Activated naive CD4-positive, alpha-beta T cell treated with anti-CD3 and anti-CD28 coated beads, Interleukin-2, amount 50 U/mL, for 24 hours (primary cell): ENCODE data around the gene TOX2.

ENCODE experiments used
- H3K27ac Mint-ChIP-seq: one replicate; pipeline ENCODE4 v1.8.0; 2021; ENCODE audit warnings: mild to moderate bottlenecking, mixed read lengths
- H3K27me3 Mint-ChIP-seq: one replicate; pipeline ENCODE4 v1.8.0; 2021; ENCODE audit warnings: mixed read lengths
- H3K36me3 Mint-ChIP-seq: one replicate; pipeline ENCODE4 v1.8.0; 2021; ENCODE audit warnings: mixed read lengths
- H3K4me1 Mint-ChIP-seq: one replicate; pipeline ENCODE4 v1.8.0; 2021; ENCODE audit warnings: mixed read lengths
- H3K4me3 Mint-ChIP-seq: one replicate; pipeline ENCODE4 v1.8.0; 2021; ENCODE audit warnings: mild to moderate bottlenecking, mixed read lengths
- H3K9me3 Mint-ChIP-seq: one replicate; pipeline ENCODE4 v1.8.0; 2021; ENCODE audit warnings: mixed read lengths

The TOX2 gene

DNA sequence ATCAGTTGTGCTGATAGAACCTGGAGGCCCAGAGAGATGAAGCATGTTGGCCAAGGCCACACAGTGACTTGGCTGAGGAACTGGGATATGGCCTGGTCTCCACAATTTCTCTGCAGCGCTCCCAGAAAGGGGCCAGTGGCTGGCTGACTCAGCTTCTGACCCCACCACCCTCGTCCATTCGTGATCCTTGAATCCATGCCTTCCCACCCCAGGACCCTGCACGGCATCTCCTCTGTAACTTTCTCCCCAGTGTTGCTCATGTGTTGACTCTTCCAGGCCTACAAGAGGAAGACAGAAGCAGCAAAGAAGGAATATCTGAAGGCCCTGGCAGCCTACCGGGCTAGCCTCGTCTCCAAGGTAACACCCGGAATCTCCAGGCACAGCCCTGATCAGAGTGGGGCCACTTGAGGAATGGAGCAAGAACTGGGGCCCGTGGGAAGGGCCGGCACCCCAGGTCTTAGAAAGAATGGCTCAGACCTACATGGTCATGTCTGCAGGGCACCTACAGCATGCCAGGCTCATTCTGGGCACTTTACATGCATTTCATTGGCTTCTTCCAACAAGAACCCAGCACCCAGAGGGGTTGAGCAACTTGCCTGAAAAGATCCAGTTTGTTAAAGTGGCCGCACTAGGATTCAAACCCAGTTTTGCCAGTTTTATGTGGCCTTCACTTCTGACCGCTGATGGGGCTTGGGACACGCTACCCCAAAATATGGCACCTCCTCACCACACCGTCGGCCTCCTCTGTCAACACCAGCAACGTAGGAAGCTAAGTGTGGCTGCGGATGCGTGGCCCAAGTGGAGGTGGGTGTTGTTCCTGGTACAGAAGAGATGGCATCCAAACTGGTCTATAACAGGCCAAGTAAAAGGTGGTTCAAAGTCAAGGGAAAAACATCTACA lies 150.1 kb downstream of the TOX2 start:
- H3K27ac Mint-ChIP-seq, result no peak overlapping the region
- H3K4me1 Mint-ChIP-seq, result peaks cover 60% of the 10 kb centered on the region
- no peaks in the 10 kb centered on the region for H3K36me3 Mint-ChIP-seq
- H3K27me3 Mint-ChIP-seq, result peaks cover 1% of the 10 kb centered on the region
- no peaks in the 10 kb centered on the region for H3K9me3 Mint-ChIP-seq
- H3K4me3 Mint-ChIP-seq, result no peak overlapping the region

DNA sequence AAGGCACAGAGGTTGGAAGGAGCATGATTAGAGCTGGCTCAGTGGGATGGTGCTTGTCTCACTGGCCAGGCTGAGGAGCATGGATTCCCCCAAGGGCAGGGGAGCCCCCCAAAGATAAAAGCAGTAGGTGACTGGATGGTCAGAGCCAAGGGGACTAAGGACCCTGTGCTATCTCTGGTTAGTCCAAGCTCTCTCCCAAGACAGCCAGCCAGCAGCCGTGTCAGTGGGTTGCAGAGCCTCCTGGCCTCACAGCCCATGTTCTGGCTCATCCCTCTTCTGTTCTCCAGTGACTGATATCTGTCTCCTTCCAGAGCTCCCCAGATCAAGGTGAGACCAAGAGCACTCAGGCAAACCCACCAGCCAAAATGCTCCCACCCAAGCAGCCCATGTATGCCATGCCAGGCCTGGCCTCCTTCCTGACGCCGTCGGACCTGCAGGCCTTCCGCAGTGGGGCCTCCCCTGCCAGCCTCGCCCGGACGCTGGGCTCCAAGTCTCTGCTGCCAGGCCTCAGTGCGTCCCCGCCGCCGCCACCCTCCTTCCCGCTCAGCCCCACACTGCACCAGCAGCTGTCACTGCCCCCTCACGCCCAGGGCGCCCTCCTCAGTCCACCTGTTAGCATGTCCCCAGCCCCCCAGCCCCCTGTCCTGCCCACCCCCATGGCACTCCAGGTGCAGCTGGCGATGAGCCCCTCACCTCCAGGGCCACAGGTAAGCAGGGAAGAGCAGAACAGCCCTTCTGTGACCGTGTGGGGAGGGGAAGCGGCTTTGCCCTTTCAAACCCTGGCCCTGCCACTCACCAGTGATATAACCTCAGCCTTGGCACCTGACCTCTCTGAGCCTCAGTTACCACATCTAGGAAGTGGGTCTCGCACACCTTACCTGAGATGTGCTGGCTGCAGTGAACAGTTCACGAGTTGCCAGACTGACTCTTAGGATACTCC lies 151.0 kb downstream of the TOX2 start:
- Mint-ChIP-seq H3K4me3 (no peak overlapping the region), H3K27me3 (peaks cover 1% of the 10 kb centered on the region), H3K4me1 (peaks cover 65% of the 10 kb centered on the region), H3K36me3 (no peaks in the 10 kb centered on the region), H3K9me3 (no peaks in the 10 kb centered on the region), H3K27ac (no peak overlapping the region)

DNA sequence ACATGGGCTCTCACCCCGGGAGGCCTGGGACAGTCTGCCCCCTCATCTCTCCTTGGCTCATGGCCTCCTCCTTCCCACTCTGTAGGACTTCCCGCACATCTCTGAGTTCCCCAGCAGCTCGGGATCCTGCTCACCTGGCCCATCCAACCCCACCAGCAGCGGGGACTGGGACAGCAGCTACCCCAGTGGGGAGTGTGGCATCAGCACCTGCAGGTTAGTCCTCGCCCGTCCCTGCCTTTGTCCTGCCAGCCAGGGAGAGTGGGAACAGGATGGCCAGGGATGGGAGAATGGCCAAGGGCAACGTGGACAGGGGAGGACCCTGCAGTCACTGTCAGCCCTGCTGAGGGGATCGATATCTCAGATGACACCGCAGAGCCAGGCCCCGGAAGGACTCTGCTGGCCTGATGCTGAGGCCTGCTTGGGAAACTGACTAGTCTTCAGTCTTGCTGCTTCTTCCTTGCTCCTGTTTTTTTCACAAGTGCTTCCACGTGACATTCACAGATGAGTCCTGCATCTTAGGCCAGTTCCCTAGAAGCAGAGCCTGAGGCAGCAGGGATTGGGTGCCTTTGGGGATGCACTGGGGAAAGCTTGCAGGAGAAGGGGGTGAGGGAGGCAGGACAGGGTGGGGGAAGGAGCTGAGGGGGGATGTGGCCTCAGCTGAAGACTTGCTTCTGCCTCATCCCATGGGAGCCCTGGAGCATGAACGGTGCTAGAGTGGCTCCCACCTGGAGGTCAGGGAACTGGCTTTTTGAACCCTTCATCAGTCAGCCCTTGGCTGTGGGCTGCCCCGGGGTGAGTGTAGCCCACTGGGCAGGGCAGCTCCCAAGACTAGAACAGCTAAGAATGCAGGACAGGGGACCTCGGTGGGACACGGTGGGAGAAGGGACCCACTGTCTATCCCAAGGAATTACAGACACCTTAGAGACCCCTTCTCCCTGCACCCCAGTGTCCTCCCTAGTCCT lies 152.3 kb downstream of the TOX2 start:
- Mint-ChIP-seq H3K27ac (peak overlapping the region; percentile 79), H3K27me3 (peaks cover 1% of the 10 kb centered on the region), H3K9me3 (no peaks in the 10 kb centered on the region), H3K4me3 (no peak overlapping the region), H3K36me3 (no peaks in the 10 kb centered on the region), H3K4me1 (peaks cover 64% of the 10 kb centered on the region)

DNA sequence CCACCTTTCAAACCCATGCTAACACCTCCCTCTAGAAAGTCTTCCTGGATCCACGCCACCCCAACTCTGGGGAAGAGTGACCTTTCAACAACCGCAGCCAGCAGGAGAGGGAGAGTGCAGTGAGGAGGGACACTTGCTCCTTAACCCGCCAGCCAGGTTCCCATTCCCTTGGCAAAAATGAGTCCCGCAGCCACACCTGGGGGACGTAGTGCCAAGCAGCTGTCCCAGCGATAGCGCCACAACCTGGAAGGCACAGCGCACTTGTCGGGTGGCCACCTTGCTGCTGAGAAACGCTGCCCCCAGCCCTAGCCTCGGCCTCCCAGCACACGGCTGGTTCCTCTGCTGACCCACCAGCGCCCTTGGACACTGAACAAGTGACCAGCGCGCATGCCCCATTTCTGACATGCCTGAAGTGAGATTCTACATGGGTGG lies 153.0 kb downstream of the TOX2 start:
- Mint-ChIP-seq H3K36me3 (no peaks in the 10 kb centered on the region), H3K4me1 (peaks cover 67% of the 10 kb centered on the region), H3K9me3 (no peaks in the 10 kb centered on the region), H3K27me3 (peaks cover 1% of the 10 kb centered on the region), H3K27ac (peak overlapping the region; percentile 23), H3K4me3 (peak overlapping the region; percentile 42)

DNA sequence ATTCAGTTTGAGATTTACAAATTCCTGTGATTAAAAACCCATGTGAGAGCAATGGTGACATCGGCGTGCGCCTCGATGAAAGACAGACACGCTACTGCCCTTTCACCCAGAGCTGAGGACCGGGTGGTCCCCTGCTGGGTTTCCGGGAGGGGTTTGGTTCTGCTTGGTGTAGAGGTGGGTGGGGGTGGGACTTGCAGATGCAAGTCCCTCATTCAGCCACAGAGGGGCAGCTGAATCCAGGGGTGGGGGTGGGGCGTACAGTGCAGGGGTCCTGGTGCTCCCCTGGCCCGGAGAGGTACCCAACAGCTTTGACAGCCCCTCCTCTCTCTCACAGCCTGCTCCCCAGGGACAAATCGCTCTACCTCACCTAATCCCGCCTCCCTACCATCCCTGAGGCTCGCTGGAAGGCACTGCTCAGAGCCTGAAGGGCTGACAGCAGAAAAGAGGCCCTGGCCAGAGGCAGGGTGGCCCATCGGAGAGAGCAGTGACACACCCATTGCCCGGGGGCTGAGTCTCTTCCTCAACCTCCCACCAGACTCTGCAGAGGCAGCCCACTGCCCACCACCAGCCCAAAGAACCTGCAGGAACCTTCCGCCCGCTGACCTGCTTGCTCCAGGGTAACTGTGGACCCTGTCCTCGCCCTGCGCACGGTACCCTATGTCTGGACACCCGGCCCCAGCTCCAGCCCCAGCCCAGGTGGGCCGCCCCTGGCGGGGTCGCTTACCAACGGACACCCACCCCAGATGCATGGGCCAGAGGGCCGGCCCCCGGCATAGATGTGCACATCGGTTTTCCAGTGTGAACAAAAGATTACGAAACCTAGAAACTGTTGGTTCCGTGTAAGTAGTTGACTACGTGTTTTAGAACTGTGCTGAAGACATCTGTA lies 153.9 kb downstream of the TOX2 start:
- Mint-ChIP-seq H3K4me1 (peaks cover 71% of the 10 kb centered on the region), H3K27me3 (peaks cover 1% of the 10 kb centered on the region), H3K9me3 (no peaks in the 10 kb centered on the region), H3K36me3 (no peaks in the 10 kb centered on the region), H3K27ac (peak overlapping the region; percentile 99), H3K4me3 (peak overlapping the region; percentile 86)

DNA sequence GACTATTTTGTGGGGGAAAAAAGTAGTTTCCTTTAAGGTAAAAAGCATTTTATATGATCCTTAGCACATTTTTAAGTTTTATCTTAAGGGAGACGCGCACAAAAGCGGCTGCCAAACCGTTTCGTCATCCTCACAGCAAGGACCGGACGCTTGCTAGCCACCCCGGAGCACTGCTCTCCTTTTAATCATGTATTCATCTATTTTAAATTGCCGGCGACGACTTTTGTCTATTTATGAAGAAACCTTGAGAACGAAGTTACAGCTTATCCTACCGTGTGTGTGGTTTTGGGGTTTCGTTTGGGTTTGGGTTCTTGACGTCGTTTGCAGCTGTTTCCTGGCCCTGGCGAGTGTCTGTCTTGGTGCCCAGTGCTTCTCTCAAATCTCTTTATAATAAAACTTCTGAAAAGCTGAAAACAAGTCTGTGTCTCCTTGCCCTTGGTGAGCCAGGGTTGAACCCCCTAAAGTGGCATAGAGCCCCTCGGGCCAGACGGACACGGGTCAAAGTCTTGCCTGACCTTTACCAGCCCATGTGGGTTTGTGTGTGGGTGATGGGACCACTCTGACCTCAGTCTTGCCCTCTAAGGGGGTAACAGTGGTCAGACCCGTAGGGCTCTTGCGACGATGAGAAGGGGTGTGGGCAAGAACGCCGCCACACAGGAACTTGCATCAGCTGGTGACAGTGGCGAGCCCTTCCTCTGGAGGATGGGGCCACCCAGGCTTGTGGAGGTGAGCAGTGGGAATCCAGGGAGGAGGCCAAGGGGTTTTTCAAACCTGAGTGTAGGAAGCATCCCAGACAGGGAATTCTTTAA lies 154.8 kb downstream of the TOX2 start:
- no peaks in the 10 kb centered on the region for H3K36me3 Mint-ChIP-seq
- peaks cover 80% of the 10 kb centered on the region for H3K4me1 Mint-ChIP-seq
- peaks cover 1% of the 10 kb centered on the region for H3K27me3 Mint-ChIP-seq
- H3K27ac Mint-ChIP-seq, result peak overlapping the region; percentile 99
- no peaks in the 10 kb centered on the region for H3K9me3 Mint-ChIP-seq
- peak overlapping the region; percentile 86 for H3K4me3 Mint-ChIP-seq

DNA sequence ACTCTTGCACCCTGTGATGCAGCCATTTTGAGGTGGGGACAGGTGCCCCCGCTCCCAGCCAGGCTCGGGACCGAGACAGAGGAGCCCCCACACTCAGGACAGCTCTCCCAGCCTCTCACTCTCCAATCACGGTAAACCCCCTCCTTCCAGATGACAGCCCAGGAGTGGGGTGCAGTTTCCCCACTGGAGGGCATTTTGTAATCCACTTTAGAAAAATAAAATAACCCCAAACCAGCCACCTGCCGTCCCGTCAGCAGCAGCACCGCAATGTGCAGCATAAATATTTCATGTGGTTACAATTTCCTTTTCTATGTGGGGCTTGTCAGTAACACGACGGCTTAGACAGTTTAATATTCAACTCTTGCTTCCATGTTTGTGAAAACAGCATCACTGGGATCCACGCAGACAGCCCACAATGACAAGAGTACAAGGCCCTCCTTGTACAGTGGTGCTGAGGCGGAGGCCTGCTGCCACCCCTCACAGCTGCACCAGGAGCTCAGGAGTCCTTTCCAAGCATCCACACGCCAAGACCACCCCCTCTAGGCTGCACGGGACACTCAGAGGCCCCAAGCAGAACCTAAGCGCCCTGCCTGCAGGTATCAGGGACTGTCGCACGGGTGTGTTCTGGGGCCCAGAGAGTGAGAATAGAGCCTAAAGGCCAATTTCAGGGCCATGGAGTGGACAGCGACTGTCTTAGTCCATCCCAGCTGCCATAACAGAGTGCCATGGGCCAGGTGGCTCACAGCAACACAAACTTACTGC lies 155.7 kb downstream of the TOX2 start:
- H3K36me3 Mint-ChIP-seq, result no peaks in the 10 kb centered on the region
- H3K4me1 Mint-ChIP-seq, result peaks cover 89% of the 10 kb centered on the region
- H3K27me3 Mint-ChIP-seq, result peaks cover 1% of the 10 kb centered on the region
- H3K27ac Mint-ChIP-seq, result peak overlapping the region; percentile 99
- peak overlapping the region; percentile 86 for H3K4me3 Mint-ChIP-seq
- H3K9me3 Mint-ChIP-seq, result no peaks in the 10 kb centered on the region

DNA sequence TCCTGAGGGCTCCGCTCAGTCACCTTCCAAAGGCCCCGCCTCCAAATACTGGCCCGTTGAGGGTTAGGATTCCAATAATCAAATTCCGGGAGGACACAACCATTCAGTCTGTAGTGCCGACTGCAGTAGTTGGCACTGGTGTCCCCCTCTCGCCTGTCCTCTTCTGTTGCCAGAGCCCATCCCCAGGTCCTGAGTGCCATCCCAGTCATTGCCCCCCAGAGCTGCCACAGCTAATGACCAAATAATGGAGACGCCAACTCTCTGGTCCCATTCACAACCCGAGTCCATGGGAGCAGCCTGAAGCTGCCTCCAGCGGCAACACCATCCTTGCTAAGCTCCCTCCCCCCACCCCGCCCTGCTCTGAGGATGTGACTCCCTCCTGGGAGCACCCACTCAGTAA lies 156.4 kb downstream of the TOX2 start:
- Mint-ChIP-seq H3K4me1 (peaks cover 92% of the 10 kb centered on the region), H3K9me3 (no peaks in the 10 kb centered on the region), H3K27me3 (peaks cover 1% of the 10 kb centered on the region), H3K36me3 (no peaks in the 10 kb centered on the region), H3K27ac (no peak overlapping the region), H3K4me3 (no peak overlapping the region)

DNA sequence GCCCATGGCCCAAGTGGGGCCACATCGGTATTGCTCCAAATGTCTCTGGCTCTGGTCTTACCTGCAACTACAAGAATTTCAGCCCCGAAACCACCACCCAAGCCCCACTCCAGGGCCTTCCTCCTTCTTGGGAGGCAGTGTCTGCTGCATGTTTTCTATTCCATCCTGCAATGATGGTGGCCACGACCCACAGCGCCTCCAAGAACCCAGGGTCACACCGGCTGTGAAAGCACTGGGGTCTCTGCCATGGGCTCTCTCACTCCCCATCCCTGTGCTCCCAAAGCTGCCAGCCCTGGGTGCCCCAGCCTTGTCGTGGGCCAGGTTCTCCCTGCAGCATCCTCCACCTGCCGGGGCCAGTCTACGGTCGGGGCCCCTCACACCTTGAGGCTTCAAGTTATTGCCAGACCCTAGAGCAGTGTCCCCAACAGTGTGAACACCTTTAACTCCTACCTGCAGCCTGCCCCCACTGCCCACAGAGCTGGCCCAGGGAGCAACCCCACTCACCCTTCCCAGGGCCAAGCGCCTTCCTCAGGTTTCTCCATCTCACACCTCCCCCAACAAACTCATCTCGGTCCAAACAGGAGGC lies 157.0 kb downstream of the TOX2 start:
- peak overlapping the region; percentile 81 for H3K27ac Mint-ChIP-seq
- no peak overlapping the region for H3K4me3 Mint-ChIP-seq
- H3K4me1 Mint-ChIP-seq, result peaks cover 87% of the 10 kb centered on the region
- H3K9me3 Mint-ChIP-seq, result no peaks in the 10 kb centered on the region
- peaks cover 1% of the 10 kb centered on the region for H3K27me3 Mint-ChIP-seq
- H3K36me3 Mint-ChIP-seq, result no peaks in the 10 kb centered on the region

DNA sequence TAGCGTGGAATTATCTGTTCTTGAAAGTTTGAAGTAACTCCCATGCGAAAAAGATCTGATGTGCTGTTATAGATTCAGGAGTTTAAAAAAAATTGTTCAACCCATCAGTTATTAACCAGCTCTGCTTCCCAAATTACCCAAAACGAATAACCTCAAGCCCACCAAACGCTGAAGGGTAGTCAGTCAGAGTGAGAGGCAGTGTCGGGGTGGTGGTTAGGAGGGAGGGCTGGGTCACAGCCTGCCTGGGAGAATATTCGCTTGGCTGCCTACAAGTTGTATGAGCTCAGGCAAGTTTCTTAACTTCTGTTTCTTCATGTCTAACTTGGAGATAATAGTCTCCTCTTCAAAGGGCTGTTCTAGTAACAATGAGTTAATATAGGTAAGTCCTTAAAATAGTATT lies 157.7 kb downstream of the TOX2 start:
- peaks cover 1% of the 10 kb centered on the region for H3K27me3 Mint-ChIP-seq
- H3K36me3 Mint-ChIP-seq, result no peaks in the 10 kb centered on the region
- peaks cover 80% of the 10 kb centered on the region for H3K4me1 Mint-ChIP-seq
- peak overlapping the region; percentile 30 for H3K27ac Mint-ChIP-seq
- no peak overlapping the region for H3K4me3 Mint-ChIP-seq
- no peaks in the 10 kb centered on the region for H3K9me3 Mint-ChIP-seq

DNA sequence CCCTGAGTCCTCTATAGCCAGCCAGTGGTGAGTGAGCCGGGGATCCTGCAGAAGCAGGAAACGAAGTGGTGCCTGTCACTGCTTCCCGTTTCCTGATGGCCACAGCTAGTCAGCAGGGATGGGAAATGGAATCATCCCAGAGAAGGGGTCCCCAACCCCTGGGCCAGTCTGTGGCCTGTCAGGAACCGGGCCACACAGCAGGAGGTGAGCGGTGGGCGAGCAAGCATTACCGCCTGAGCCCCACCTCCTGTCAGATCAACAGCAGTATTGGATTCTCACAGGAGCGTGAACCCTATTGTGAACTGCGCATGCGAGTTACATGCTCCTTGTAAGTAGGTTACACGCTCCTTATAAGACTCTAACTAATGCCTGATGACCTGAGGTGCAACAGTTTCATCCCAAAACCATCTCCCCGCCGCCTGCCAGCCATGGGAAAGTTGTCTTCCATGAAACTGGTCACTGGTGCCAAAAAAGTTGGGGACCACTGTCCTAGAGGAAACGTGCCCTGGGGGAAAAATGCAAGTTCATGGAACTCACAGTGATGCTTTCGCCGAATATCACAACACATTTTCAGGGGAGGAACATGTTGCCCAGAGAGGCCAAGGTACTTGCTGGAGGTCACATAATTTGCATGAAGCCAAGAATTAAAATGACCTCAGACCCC lies 158.5 kb downstream of the TOX2 start:
- Mint-ChIP-seq H3K27me3 (peaks cover 1% of the 10 kb centered on the region), H3K9me3 (no peaks in the 10 kb centered on the region), H3K27ac (peak overlapping the region; percentile 68), H3K4me3 (no peak overlapping the region), H3K36me3 (no peaks in the 10 kb centered on the region), H3K4me1 (peaks cover 75% of the 10 kb centered on the region)

DNA sequence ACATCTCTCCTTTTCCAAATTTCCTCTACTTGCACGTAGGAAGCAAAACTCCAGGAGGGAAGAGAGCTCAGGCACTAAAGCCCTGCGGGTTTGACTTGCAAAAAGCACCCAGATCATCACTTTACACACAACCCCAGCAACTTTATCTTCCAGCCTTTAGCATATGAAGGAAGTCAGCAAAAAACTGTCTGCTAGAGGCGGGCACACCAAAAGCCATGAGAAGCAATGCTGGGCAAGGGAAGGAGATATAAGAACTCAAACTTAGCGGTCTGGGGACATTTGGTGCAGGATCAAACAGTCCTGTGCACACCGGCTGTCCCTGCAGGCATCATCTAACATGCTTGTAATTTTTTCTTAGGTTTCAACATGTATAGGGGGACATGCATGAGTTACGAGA lies 159.0 kb downstream of the TOX2 start:
- H3K4me3 Mint-ChIP-seq, result no peak overlapping the region
- no peaks in the 10 kb centered on the region for H3K9me3 Mint-ChIP-seq
- peaks cover 1% of the 10 kb centered on the region for H3K27me3 Mint-ChIP-seq
- no peaks in the 10 kb centered on the region for H3K36me3 Mint-ChIP-seq
- peak overlapping the region; percentile 68 for H3K27ac Mint-ChIP-seq
- peaks cover 76% of the 10 kb centered on the region for H3K4me1 Mint-ChIP-seq
